ENCODE results near the gene IMMP2L. TPM values are rescaled to one million over a fixed set of nuclear protein-coding genes. Genes with fewer than 3 reads are reported as not detected.

Gene IMMP2L
- total and polyA plus RNA-seq, 2 of the 13 experiments (the other 11 are each of a cell fraction or from before 2014, with no cell fraction given), result 7.8 to 16.9 TPM

DNA sequence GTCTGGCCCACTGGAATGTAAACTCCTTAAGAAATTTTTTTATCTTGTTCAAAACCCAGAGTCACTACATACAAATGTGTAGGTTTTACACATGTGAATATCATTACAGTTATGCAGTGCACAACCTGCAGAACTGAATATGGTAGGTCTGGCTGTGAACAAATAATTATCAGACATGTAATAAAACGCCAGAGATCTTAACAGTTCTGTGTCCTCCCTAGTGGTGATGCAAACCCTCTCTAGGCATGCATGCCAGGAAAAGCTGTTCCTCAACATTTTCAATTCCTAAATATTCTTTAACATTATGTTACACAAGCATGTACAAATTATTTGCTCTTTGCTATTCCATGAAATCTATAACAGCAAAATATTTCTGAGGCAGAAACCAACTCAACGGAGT is 124.6 kb downstream of the IMMP2L start:
- in situ Hi-C loops (cut with HindIII; ENCODE audit: extremely low pct_ligation_motif_present, low pct_unique_long_range_greater_than_20kb) (no loop called here), intact Hi-C loops (cut with micrococcal nuclease; ENCODE audit: unreplicated experiment) (no loop called here)
- no peaks in the 10 kb centered on the region for H3K27me3 ChIP-seq (ENCODE audit: control insufficient read depth in 1 of 2, insufficient read depth in 2 of 2, low read length in 2 of 2)
- H3K79me2 ChIP-seq (ENCODE audit: insufficient read depth, low read length), result no peaks in the 10 kb centered on the region
- no peaks in the 10 kb centered on the region for H4K20me1 ChIP-seq (ENCODE audit: insufficient read depth, low read length)
- POLR2A ChIA-PET, result no interaction called here
- H3K4me3 ChIP-seq (replicated peaks in 1 of 3; ENCODE audit: insufficient read depth in 1 of 3, low read depth in 2 of 3, low read length in 3 of 3), result no peak overlapping the region
- FAIRE-seq, result no peak
- no TSS peak for BruUV-seq (replicated peaks)
- CTCF ChIA-PET (ENCODE audit: low intra/inter-chr PET ratio, low total read pairs), result no interaction called here
- H3K27ac ChIP-seq (ENCODE audit: extremely low read length, insufficient read depth, low read length), result no peak overlapping the region
- no peak for ATAC-seq
- DNase-seq (ENCODE audit: low spot score), result no peak
- no peak overlapping the region for H2AFZ ChIP-seq (ENCODE audit: low read length)
- H3K9ac ChIP-seq (ENCODE audit: insufficient read depth, low read depth, low read length), result no peak overlapping the region
- no peak overlapping the region for H3K4me2 ChIP-seq (ENCODE audit: low read depth, low read length)
- TF ChIP-seq ZBTB21 (CRISPR knock-in tag; IDR thresholded peaks at IDR 0.05), result no peak
- no peak for TF ChIP-seq ZNF260 (CRISPR knock-in tag; IDR thresholded peaks at IDR 0.05; ENCODE audit: borderline replicate concordance, low read depth)
- TF ChIP-seq ZNF879 (CRISPR knock-in tag; IDR thresholded peaks at IDR 0.05), result no peak
- TF ChIP-seq SMARCC2 (IDR thresholded peaks at IDR 0.05), result no peak
- no peak for TF ChIP-seq ZSCAN31 (CRISPR knock-in tag; IDR thresholded peaks at IDR 0.05; ENCODE audit: low read depth)
- TF ChIP-seq SOX13 (IDR thresholded peaks at IDR 0.05), result no peak
- TF ChIP-seq SOX13 (CRISPR knock-in tag; conservative IDR thresholded peaks at IDR 0.05 in 1 of 2, IDR thresholded peaks at IDR 0.05 in 1 of 2), result no peak
- TF ChIP-seq ZBTB42 (CRISPR knock-in tag; IDR thresholded peaks at IDR 0.05), result no peak
- no peak for TF ChIP-seq NFKB2 (CRISPR knock-in tag; IDR thresholded peaks at IDR 0.05; ENCODE audit: borderline replicate concordance)
- TF ChIP-seq KLF12 (CRISPR knock-in tag; IDR thresholded peaks at IDR 0.05; ENCODE audit: borderline replicate concordance), result no peak
- TF ChIP-seq, protein P1, sequence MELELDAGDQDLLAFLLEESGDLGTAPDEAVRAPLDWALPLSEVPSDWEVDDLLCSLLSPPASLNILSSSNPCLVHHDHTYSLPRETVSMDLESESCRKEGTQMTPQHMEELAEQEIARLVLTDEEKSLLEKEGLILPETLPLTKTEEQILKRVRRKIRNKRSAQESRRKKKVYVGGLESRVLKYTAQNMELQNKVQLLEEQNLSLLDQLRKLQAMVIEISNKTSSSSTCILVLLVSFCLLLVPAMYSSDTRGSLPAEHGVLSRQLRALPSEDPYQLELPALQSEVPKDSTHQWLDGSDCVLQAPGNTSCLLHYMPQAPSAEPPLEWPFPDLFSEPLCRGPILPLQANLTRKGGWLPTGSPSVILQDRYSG (CRISPR knock-in tag; IDR thresholded peaks at IDR 0.05), result no peak
- TF ChIP-seq DNMT1 (CRISPR knock-in tag; IDR thresholded peaks at IDR 0.05), result no peak
- no peak for TF ChIP-seq CREB1 (IDR thresholded peaks at IDR 0.05)
- no peak for TF ChIP-seq CREB1 (CRISPR knock-in tag; IDR thresholded peaks at IDR 0.05)
- TF ChIP-seq SETDB1 (CRISPR knock-in tag; IDR thresholded peaks at IDR 0.05; ENCODE audit: borderline replicate concordance), result no peak
- no peak for TF ChIP-seq PHF20 (CRISPR knock-in tag; IDR thresholded peaks at IDR 0.05)
- TF ChIP-seq NR2C2 (CRISPR knock-in tag; IDR thresholded peaks at IDR 0.05; ENCODE audit: borderline replicate concordance), result no peak
- no peaks in the 10 kb centered on the region for H3K36me3 ChIP-seq (replicated peaks in 1 of 2; ENCODE audit: control insufficient read depth in 1 of 2, insufficient read depth in 2 of 2, low read length in 2 of 2)
- WGBS (ENCODE audit: low lambda C conversion rate), result 77% methylated on average over 2 of the region's 2 CpGs
- H3K9me3 ChIP-seq (ENCODE audit: low read length), result peaks cover 5% of the 10 kb centered on the region; the same call in 1 of the 2 replicates
- H3K4me1 ChIP-seq (ENCODE audit: insufficient read depth, low read length), result no peaks in the 10 kb centered on the region

All from HepG2 (cell line).